Stimulated activated CD4-positive, alpha-beta T cell treated with anti-CD3 and anti-CD28 coated beads, Interleukin-1b, Interleukin-23, amount 100 ng/mL, for 48 hours (primary cell): ENCODE data around the gene G0S2.

ENCODE experiments used
- DNase-seq: peaks from one replicate; pipeline ENCODE4 v3.0.0-alpha.2; 2020

The G0S2 gene, protein sequence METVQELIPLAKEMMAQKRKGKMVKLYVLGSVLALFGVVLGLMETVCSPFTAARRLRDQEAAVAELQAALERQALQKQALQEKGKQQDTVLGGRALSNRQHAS

DNA sequence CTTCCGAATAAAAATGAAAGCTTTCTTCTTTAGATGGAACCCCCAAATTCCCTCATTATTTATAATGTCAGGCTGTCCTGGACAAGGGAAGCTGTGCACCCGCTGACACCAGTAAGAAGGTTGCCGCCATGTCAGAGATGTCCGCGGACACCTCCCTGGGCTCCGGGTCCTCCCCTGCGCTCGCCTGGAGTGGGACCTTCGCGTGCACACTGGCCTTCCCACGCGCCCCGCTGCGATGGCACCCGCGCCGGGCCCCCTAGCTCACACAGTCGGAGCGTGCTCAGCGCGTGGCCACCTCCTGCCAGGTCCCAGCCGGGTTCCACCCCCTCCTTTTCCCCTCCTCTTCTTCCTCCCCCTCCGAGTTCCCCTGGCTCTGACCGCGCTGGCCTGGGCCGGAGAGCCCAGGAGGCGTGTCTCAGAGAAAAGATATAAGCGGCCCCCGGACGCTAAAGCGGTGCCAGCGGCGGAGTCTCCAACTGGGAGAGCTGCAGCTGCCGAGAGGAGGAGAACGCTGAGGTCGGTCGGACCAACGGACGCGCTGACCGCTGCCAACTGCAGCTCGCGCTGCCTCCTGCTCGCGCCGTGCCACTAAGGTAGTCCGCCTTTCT, at the start of gene G0S2:
Gene G0S2 (plus strand): TSS at position 456 of the 608 bp plus-strand sequence. CDS start 273 bp downstream, outside the sequence.
- peak; percentile 51 for DNase-seq

DNA sequence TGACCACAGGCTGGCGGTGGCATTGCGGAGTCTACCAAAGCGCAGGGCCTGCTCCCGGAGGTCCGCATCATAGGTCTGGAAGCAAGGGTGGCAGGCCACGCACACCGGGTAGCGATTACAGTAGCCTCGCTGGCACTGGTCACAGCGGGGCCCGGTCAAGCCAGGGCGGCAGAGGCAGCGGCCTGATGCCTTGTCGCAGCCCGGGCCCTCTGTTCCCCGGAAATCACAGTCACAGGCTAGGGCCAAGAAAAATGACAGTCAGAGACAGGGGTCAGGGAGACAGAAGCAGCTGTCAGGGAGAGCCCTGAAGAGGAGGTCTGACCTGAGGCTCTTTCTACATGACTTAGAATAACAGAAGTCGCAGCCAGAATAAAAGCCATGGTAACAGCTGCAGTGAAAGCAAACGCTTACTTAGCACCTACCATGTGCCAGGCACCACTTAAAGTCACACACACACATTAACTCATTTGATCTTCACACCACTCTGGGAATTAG, 49.4 kb upstream of the G0S2 start:
- no peak for DNase-seq

DNA sequence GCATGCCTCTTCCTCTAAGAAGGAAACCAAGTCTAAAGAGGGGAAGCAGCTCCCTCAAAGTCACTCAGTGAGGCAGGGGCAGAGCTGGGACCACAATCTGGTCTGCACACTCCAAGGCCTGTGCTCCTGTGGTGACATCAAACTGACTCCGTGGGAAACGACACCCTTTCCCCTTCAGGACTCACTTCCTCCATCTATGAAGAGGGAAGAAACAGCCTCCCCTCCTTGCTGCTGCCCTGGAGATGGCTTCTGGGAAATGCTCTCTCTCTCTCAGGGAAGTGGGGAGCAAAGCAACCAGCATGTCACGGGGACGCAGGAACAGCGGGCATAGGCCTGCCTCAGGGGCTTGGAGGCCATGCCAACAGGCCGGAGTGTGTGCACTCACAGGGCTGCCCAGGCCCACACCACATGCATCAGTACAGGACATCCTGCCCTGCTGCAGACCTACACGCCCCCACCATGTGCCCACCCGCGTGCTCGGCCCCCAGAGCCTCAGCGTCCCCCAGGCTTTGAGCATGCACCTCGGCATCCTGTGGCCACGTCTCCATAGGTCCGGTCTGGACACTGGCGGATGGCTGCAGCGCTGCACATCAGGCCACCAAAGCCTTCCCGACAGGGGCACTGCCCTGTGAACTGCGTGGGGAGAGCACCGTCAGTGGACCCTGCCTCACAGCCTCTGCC, 48.7 kb upstream of the G0S2 start:
- DNase-seq: no peak

DNA sequence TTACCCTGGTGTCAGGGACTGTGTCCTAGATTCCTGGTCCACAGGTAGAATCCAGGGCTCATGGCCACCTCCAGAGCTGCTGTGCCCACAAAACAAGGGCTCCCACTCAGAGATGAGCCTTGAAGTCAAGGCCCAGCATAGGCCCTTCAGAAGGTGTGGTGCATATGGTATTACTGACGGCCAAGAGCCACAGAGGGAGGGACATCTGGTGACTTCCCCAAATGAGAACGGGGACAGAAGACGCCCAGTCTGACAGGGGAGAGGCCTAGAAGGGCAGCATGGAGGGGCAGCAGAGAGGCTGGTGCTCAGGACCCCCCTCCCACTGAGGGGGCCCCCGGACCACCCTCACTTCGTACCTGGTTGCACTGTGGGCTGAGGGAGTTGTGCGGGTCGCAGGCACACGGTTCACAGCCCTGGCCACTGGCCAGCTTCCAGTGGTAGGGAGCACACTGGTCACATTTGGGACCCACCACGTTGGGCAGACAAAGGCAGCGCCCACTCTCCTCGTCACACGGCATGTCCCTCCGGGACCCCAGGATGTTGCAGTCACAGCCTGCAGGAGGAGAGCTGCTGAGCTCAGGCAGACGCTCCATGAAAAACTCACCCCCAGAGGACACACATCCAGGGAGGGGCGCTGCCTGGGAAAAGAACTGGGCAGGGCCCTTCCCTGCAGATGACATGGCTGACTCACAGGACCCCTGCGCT, 48.0 kb upstream of the G0S2 start:
- DNase-seq: no peak

DNA sequence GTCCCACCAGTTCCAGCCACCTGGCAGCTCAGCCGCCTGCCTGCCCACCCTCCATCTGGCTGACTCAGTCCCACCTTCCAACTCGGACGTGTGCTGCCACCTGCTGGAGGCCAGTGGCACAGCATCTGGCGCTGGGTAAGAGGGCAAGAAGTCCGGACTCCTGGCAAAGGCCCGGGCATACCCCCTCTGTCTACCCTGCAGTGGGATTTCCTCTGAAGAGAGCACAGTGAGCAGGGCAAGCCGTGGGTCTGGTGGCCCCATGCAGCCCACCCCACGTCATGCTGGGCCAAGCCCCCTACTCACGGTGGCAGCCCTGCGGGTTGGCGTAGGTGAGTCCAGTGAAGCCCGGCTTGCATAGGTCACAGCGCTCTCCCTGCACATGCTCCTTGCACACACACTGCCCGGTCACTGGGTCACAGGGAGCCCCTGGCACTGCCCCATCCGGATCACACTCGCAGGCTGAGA, 47.4 kb upstream of the G0S2 start:
- peak; percentile 81 for DNase-seq

DNA sequence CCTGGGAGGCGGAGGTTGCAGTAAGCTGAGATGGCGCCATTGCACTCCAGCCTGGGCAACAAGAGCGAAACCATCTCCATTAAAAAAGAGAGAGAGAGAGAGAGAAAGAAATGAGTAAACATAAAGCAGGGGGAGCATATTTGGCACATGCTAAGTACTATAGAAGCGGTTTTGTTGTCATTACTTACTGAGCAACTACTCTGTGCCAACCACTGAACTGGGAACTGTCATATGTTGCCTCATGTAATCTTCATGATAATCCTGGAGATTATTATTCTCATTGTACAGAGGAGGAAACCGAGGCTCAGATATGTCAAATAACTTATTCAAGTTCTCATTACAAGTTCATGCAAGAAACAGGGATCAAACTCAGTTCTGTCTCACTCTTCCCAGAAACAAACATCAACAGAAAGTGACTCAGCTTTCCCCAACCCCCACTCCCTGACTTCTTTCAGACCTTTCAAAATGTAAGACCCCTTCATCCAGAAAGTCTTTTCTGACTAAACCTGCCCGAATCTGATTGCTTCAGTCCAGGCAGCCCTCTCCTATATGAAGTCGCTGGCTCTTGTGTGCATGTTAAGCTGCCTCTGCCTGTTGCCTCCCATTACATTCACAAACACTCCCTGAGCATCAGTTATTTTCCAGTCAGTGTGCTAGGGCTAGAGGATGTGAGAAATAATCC, 46.5 kb upstream of the G0S2 start:
- no peak for DNase-seq

DNA sequence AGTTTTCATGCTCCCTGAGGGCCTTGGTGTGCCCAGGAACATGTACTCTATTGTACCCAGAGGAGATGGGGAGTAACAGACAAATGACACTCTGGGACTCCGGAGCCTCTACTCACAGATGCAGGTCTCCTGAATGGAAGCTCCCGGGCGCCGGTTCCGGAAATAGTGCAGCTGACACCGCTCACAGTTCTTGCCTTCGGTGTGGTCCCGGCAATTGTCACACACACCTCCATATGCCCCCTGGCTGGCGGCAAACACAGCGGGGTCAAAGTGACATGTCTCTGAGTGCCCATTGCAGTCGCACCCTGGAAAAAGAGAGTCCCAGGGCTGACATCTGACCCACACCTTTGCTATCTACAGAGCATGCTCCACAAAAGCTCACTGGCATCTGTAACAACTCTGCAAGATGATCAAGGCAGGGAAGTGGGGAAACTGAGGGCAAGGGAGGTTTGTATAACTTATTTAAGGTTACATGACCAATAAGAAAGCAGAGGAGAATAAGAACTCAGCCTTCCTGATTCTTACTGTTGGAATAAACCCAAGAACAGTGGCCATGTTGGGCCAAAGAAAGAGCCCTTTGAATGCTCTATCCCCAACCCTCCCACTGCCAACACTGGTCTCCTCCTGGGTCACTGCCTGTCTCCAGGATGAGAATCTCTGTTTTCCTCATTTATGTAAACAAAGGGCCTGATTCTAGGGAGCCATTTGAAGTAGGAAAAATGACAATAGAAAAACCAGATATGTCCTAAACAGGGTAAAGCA, 45.4 kb upstream of the G0S2 start:
- no peak for DNase-seq

DNA sequence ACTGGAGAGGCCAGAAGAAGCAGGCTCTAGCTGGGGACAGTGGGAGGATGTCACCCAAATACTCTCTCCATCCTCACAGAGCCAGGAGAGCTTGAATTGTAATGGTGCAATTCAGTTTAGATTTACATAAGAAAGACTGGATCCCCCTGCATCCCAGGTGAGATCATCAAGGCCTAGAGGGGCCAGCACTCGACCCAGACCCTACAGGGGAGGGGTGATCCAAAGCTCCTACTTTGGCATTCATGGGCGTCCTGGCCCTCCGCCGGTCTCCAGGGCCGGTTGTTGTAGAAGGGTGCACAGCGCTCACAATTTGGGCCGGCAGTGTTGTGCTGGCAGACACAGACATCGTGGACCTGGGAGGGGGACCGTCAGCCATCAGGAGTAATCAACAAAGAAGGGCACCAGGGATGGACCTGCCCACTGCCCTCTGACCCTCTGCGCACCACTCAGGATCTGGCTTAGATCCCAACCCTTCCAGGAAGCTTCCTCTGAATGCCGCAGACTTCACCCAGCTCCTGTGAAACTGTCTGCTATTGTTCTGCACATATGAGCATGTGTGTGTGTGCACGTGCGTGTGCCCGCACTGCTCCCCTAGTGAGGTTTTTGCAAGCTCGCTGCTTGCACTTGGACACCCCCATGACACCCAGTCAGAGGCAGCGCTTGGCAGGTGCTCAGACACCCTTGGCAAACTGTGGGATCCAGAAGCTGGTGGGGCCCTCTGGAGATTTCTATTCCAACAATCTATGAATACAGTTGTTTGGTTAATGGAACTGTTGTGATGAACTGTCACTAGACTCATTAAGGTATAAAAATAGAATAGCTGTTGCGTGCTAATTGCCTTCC, 44.6 kb upstream of the G0S2 start:
- DNase-seq: no peak

DNA sequence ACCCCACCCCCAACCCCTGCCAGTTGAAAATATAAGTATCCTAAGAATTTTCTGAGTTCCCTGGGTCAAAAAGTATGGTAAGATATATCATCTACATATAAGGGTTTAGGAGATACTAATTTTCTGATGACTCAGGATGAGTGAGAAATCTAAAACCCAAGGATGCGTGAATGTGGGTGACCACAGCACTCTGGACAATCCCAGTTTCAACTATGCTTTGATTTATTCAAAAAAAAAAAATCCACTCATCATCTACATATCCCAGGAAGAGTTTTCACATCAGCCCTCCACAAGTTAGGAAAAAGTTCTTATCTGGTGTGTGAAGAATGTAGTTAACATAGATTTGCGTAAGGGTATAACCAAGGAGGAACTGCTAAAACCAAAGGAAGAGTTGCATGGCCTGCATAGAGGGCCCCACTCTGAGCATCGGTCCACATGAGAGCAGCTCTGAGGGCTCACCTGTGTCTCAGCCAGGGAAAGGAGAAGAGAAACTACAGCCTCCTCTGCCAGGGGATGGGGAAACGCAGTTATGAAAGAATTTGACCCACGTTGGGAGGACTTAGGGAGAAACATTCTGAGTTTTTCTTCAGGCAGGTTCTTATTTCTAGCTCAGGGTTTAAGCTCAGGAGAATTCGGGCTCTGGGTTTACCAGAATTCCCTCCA, 41.7 kb upstream of the G0S2 start:
- no peak for DNase-seq

DNA sequence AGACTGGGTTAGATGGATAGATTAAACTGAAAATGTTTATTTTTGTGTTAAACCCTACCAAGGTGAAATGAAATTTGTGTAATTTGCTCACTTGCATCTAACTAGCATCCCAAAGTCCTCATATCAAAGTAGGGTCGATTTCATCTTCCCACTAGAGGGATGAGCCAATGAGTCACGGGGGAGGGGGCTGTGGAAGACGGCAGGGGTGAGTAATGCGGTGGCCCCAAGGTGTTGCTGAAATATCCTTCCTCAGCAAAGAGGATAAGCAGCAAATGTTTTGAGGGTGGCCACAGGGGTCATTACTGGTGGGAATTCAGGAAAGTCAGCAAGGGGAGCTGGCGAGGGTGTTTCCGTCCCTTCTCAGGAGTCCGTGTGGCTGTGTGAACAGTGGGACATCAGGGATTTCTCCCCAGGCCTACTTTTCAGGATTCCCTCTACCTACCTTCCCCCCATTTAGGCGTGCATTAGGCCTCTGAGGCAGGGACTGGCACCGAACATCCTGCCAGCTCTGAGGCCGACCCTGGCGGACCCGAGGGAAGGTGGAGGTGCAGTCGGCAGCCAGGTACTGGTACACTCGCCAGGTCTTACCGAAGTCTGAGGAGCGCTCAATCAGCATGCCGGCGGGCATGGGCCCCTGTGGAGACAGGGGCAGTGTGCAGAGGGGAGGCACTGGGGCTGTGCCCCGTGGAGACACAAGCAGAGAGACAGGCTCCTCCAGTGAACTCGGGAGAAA, 41.0 kb upstream of the G0S2 start:
- no peak for DNase-seq

DNA sequence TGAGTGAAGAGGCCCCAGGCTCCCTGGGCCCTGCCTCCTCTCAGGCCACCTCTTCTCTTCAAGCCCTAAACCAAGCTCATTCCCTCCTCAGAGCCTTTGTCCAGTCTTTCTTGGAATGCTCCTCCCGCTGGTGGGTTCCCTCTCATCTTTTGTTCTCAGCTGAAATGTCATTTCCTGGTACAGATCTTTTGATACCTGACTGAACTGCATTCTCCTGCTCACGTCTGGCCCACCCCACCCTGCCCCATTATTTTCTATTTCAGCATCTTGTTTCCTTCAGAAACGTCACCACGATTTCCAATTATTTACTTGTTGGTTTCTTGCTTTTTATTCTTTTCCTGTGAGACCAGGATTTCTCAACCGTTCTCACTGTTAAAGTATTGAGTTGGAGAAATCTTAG, 39.4 kb upstream of the G0S2 start:
- no peak for DNase-seq

DNA sequence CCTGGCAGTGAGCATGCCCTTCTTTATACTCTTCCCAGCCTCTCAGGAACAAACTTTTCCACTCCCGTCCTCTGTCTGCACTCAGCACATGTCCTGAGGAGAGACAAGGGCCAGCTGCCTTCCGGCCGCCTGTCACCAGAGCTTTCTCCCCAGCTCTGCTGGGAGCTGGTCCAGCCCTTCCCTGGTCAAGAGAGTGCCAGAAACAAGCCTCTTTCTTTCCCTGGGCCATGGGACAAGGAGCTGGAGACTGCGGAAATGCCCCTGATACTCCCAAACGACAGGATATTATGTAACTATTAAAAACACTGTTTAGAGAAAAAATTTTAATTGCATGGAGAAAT, 33.4 kb upstream of the G0S2 start:
- no peak for DNase-seq

DNA sequence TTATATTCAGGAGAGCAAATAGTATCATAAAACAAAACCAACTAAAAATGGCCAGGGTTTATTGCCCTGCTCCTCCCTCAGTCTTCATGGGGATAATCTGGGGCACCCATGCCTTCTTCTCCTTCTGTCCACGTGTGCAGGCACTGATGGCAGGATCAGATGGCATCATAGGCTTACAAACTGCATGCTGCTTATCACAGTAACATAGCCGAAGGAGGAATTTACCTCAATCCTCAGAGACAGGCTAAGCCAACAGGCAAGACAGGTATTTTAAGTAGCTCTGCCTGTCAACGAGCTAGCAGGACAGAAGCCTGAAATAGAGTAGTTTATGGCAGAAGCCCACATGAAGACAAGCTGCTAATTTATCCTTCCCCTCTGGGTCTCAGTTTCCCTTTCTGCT, 32.4 kb upstream of the G0S2 start:
- DNase-seq: no peak

DNA sequence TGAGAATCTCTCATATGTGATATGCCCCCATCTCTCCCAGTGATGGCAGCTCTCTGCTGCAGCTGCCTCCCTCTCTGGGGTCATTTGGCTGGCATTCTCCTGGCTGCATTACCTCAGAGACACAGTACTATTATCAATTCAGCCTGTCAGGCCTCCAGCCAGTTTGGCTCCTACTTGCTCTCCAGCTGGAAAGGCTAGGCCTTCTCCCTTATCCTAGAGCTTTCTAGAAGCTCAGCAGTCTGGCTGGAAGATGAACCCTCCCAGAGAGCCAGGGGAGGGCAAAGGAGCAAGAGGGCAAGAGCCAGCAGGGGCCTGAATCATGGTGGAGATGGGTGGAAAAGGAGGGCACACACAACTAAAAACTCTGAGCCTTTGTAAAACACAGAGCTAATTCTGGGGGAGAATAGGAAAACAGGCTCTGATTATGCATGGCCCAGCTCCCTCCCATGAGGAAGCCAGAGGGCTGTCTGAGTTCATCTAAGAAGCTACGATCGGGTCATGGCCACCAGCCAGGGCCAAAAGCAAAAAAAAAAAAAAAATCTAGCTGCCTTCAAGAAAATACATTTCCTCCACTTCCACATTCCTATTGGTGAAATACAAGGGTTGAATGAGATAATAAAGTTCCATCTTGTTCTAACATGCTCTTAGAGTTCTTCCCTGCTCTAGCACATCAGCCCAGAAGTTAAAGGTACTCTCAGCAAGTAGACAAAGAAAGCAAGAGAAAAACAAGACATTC, 31.8 kb upstream of the G0S2 start:
- DNase-seq: no peak

DNA sequence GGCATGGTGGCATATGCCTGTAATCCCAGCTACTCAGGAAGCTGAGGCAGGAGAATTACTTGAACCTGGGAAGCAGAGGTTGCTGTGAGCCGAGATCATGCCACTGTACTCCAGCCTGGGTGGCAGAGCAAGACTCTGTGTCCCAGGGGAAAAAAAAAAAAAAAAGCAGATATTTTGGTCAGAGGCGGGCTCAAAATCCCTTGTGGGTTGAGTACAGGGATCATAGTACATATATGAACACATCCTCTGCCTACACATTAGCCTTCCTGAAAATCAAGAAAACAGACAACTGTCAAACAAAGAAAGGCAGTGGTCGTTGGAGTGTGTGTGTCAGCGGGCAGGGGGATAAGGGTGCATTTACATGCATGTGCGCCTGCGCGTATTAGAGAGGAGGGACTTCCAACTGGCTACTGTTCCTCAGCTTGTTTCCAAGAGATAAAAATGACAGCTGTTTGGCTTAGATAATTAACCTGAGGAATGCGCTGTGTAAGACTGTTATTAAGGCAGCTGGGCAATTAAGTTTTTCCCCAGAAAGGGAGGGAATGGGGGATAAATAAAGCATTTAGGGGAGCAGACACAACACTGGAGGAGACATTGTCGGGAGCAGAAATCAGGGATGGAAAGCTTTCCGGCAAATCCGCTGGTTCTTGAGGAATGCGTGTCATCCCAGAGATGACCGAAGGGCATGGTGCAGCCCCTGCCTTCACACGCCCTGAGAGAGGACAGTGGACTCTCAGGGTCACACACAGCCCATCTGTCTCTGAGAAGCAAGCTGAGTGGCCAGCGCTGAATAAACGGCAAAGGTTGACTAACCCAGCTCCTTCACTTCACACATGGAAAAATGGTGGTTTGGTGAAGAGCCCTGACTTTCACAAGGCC, 29.4 kb upstream of the G0S2 start:
- no peak for DNase-seq

DNA sequence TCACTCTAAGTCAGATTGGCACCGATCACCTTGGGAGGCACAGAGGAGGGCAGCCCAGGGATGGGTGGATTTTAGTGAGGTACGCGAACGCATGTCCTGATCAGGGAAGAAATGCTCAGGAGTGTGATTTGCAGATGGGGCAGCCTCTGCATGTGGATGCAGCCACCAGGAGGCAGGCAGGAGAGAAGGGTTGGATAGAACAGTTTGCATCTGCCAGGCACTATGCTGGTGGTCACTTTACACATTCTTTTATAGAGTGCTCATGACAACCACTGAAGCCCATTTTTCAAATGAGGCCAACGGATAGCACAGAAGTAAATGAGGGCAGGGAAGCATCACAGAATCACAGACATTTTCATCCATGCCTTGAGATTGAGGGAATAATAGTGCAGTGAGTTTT, 28.7 kb upstream of the G0S2 start:
- DNase-seq: no peak

DNA sequence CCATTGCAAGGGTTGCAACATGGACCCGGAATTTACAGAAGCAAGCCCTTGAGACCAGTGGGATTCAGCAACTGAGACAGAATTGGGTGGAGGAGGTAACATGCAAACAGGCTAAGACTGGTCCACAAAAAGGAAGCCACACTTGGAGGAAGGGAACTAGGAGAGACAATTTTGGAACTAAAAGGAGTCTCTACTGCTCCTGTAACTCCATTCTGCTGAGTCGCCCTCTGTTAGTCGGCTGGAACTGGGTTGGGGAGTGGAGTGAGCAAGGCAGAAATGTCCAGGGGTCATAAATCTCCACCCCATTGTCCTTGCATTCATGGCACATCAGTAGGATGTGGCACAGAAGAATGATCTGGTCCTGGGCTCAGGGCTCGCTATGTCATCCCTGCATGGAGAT, 28.1 kb upstream of the G0S2 start:
- DNase-seq: no peak

DNA sequence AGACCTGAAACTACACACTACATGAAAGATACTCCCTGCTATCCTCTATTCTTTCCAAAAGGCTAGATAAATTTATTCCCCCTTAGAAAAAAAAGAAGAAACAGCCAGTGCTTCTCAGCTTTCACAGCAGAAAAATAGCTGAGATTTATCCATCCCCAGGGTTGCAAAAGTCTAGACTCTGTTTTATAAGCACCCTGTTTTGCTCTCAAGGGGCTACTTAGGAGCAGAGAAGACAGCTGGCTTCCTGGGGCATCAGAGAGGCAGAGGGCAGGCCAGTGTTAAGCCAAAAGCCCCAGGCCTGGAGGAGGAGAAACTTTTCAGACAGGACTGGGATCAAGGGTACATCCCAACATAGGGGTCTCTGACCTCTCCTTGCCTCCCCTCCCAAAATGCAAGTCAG, 26.9 kb upstream of the G0S2 start:
- DNase-seq: no peak
